Measurements from ENCODE around the gene ATP4A.

DNA sequence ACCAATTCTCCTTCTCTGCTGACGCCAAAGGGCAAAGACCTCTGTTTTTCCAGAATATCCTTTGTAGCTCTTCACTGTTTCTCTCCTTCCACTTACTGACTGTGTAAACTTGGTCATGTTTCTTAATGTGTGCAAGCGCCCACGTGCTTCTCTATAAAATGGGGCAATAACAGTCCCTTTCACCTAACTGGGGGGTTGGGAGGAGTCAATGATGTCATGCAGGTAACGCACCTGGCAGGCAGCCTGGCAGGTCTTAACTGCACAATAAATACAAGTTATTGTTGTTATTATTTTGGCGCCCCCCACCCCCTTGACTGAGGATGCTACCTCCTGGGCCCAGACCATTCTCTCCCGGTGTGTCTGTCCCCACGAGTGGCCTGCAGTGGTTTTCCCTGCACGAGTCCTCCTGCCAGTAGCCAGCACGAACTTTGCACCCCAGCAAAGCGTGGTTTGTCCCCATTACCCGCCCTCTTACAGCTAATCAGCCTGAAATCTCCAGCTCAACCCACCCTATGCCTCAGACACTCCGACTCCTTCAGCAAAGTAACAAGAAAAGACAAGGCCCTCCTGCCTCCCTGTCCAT lies 40.6 kb downstream of the ATP4A start:
- TF ChIP-seq, protein P1, sequence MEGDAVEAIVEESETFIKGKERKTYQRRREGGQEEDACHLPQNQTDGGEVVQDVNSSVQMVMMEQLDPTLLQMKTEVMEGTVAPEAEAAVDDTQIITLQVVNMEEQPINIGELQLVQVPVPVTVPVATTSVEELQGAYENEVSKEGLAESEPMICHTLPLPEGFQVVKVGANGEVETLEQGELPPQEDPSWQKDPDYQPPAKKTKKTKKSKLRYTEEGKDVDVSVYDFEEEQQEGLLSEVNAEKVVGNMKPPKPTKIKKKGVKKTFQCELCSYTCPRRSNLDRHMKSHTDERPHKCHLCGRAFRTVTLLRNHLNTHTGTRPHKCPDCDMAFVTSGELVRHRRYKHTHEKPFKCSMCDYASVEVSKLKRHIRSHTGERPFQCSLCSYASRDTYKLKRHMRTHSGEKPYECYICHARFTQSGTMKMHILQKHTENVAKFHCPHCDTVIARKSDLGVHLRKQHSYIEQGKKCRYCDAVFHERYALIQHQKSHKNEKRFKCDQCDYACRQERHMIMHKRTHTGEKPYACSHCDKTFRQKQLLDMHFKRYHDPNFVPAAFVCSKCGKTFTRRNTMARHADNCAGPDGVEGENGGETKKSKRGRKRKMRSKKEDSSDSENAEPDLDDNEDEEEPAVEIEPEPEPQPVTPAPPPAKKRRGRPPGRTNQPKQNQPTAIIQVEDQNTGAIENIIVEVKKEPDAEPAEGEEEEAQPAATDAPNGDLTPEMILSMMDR (IDR thresholded peaks at IDR 0.05; ENCODE audit: poor library complexity, severe bottlenecking) = no peak
- TF ChIP-seq EZH2 (IDR thresholded peaks at IDR 0.05; ENCODE audit: borderline replicate concordance, insufficient read depth, low read length, poor library complexity, severe bottlenecking) (no peak), RAD21 (conservative IDR thresholded peaks at IDR 0.05) (no peak), POLR2AphosphoS5 (IDR thresholded peaks at IDR 0.05) (no peak), MXI1 (conservative IDR thresholded peaks at IDR 0.05; ENCODE audit: poor library complexity, severe bottlenecking) (no peak), TAF1 (IDR thresholded peaks at IDR 0.05; ENCODE audit: low read depth) (no peak)
- TF ChIP-seq, protein P2, sequence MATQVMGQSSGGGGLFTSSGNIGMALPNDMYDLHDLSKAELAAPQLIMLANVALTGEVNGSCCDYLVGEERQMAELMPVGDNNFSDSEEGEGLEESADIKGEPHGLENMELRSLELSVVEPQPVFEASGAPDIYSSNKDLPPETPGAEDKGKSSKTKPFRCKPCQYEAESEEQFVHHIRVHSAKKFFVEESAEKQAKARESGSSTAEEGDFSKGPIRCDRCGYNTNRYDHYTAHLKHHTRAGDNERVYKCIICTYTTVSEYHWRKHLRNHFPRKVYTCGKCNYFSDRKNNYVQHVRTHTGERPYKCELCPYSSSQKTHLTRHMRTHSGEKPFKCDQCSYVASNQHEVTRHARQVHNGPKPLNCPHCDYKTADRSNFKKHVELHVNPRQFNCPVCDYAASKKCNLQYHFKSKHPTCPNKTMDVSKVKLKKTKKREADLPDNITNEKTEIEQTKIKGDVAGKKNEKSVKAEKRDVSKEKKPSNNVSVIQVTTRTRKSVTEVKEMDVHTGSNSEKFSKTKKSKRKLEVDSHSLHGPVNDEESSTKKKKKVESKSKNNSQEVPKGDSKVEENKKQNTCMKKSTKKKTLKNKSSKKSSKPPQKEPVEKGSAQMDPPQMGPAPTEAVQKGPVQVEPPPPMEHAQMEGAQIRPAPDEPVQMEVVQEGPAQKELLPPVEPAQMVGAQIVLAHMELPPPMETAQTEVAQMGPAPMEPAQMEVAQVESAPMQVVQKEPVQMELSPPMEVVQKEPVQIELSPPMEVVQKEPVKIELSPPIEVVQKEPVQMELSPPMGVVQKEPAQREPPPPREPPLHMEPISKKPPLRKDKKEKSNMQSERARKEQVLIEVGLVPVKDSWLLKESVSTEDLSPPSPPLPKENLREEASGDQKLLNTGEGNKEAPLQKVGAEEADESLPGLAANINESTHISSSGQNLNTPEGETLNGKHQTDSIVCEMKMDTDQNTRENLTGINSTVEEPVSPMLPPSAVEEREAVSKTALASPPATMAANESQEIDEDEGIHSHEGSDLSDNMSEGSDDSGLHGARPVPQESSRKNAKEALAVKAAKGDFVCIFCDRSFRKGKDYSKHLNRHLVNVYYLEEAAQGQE (IDR thresholded peaks at IDR 0.05; ENCODE audit: borderline replicate concordance) = no peak
